Left renal pelvis (tissue), 4 donors: Measurements from ENCODE around the gene RRBP1. TPM values are rescaled to one million over a fixed set of nuclear protein-coding genes. Genes with fewer than 3 reads are reported as not detected.

Experiments
- DNase-seq, 4 donors: peaks; one replicate each; pipeline ENCODE4 v3.0.0-alpha.2; 2013; ENCODE audit warnings: low read depth in 4 of 4, low spot score in 3 of 4
- polyA plus RNA-seq, 4 donors: library from polyadenylated mRNA; unstranded; fragments of 120-200 nt; gene quantifications; one replicate each; pipeline ENCODE4 v1.2.1, GENCODE V29; 2013; ENCODE audit not compliant: insufficient read length in 4 of 4

The RRBP1 gene
- polyA plus RNA-seq, 4 donors: 116 to 208 (median 134) TPM

- DNase-seq: no peak
Measured at GRCh38 chr20:17626217-17627007, 55.6 kb downstream of the RRBP1 start.

- DNase-seq: no peak
Measured at GRCh38 chr20:17625246-17626051, 56.6 kb downstream of the RRBP1 start.

GRCh38 chr20:17624551-17625245 is 57.3 kb downstream of the RRBP1 start:
- no peak for DNase-seq

GRCh38 chr20:17624070-17624469 is 58.0 kb downstream of the RRBP1 start:
- DNase-seq: no peak

- no peak for DNase-seq
Measured at GRCh38 chr20:17622851-17623508, 59.1 kb downstream of the RRBP1 start.

GRCh38 chr20:17622086-17622850 is 59.8 kb downstream of the RRBP1 start:
- no peak for DNase-seq

GRCh38 chr20:17621229-17621968 is 60.6 kb downstream of the RRBP1 start:
- no peak for DNase-seq

GRCh38 chr20:17620371-17621228 is 61.4 kb downstream of the RRBP1 start:
- DNase-seq: no peak

GRCh38 chr20:17619351-17620093 is 62.5 kb downstream of the RRBP1 start:
- no peak for DNase-seq

GRCh38 chr20:17618673-17619013 is 63.4 kb downstream of the RRBP1 start:
- no peak for DNase-seq

- no peak for DNase-seq
Measured at GRCh38 chr20:17617868-17618672, 64.0 kb downstream of the RRBP1 start.

GRCh38 chr20:17617212-17617867 is 64.7 kb downstream of the RRBP1 start:
- no peak for DNase-seq

GRCh38 chr20:17616480-17617211 is 65.4 kb downstream of the RRBP1 start:
- DNase-seq: no peak

- DNase-seq: no peak
Measured at GRCh38 chr20:17615645-17616479, 66.2 kb downstream of the RRBP1 start.
